NCI-H526 (cell line): ENCODE results near the gene DUSP7.

Source experiments
- DNase-seq, 2 experiments: peaks; one replicate each; lab custom pipeline; 2025; lab: John Stamatoyannopoulos, UW

Gene DUSP7

DNA sequence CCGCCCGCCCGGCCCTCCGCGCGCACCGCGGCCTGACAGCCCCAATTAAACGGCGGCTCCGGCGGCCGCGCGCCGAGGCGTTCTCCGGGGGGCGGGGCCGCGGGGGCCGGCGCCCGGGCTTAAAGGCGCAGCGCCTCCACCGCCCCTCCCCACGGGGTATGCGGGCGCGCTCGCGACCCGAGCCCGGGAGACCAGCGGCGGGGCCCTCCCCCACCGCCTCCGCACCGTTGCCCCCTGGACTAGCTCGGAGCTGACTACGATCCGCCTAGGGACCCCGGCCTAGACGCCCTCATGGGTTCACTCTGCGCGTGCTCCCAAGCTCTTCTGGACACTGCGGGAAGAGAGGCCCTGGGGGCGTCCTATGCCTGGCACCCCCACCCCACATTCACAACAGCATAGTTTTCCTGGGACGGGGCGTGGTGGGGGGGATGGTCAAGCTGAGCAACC is at the start of gene DUSP7:
DUSP7 (minus strand) TSS at position 51 of the 447 bp plus-strand sequence. CDS start 205 bp downstream, outside the sequence.
- DNase-seq, result peak in 1 of 2 experiments; percentile 85

GRCh38 chr3:52104684-52105640 is 48.6 kb upstream of the DUSP7 start:
- no peak for DNase-seq

DNA sequence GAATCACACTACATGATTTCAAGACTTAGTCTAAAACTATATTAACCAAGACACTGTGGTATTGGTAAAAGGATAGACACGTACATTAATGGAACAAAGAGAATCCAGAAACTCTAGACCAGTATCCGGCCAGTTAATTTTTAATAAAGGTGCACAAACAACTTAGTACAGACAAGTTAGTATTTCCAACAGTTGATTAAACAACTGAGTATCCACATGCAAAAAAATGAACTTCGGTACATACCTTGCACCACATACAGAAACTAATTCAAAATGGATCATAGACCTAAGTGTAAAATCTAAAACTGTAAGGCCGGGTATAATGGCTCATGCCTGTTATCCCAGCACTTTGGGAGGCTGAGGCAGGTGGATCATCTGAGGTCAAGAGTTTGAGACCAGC is 46.6 kb upstream of the DUSP7 start:
- no peak for DNase-seq

- no peak for DNase-seq
Observed at GRCh38 chr3:52099001-52099401, 42.6 kb upstream of the DUSP7 start.

DNA sequence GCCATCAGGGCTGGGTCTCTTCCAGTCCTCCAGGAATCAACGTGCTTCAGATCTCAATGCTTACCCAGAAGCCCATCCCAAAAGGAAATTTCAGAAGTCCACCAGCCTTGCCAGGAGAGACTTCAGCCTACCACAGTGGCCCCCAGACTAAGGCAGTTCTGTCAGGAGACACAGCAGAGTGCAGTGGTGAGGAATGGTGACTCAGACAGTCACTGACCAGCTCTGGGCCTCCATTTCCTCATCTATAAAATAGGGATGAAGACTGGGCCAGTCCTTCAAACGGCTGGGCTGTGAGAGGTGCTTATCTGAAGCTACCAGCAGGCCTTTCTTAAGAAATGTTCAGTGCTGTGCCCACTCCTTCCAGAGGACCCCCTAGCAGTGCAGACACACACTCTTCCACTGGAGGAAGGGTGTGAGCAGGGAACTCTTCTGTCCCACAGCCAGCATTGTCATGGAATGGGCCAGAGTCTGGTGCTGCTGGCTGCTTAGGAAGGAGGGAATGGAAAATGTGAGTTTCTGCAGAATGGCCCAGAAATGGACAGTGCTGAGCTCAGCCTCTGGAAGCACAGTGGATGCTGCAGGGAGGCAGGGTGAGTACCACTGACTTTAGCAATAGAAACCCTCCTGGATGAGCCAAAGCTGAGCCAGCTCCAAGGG is 41.6 kb upstream of the DUSP7 start:
- no peak for DNase-seq

DNA sequence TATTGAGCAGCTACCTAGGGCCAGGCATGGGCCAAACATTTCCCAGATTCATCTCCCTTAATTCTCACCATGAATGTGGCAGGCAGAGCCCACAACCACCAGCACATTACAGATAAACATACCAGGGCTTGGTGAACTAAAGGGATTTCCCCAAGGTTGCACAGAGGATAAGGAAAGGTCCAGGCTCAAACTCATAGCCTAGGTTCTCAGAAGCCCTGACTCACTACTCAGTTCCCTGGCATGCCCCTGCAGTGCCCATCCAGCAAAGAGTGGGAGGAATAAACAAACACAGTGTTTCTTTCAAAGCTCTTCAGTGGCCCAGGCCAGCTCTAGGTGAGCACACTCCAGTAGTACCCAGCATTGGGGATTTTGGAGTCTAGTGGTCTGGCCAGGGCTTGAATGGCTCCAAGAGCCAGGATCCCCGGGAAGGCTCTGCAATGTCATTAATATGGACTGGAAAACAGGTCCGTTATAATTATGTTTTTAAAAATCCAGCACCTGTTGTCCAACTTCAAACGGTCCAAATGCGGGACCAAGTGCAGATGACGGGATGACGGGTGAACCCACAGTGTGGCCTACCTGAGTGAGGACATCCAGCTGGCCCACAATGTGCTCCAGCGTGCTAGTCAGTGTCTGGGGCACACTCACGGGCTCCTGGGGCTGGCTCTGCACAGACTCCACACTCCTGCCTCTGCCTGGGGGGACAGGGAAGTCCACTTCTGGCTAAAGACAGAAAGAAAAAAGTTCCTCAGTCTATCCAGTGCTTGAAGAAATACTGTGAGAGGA is 39.8 kb upstream of the DUSP7 start:
- no peak for DNase-seq

GRCh38 chr3:52094571-52095485 is 38.5 kb upstream of the DUSP7 start:
- no peak for DNase-seq

GRCh38 chr3:52093756-52094545 is 37.6 kb upstream of the DUSP7 start:
- DNase-seq, result no peak

DNA sequence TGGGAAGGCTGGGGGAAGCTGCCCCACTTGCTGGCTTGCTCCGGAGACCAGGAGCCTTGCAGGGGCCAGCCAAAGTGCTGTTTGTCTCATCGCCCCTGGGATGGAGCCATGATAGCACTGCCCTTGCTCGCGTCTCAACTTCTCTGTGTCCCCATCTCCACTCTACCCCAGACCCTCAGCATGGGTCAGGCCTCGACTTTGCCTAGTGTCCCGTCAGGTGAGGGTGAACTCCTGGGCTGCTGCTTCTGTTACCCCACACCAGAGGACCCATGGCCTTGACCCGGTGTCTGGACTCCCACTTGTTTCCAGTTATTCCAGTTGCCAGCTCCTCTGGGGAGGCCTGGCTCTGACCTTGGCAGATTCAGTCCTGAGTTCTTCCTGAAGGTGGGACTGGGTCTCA is 36.5 kb upstream of the DUSP7 start:
- no peak for DNase-seq

DNA sequence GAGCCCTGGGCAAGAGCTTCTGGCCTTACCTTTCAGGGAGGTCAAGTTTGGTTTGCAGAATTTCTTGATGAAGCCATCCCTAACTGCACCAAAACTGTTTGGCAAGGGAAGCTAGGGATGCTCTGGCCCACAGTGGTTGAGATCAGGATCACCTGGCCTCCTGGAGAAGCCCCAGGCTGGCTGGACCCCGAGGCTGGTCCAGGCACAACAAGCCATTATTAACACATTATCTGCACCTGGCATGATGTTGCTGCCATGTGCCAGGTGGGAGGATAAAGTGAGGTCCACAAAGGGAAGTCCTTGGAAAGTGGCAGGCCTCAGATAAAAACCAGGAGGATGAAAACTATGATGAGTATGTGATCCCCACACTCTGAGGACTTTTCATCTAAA is 35.9 kb upstream of the DUSP7 start:
- no peak for DNase-seq

GRCh38 chr3:52091586-52092270 is 35.4 kb upstream of the DUSP7 start:
- DNase-seq, result no peak

GRCh38 chr3:52090933-52091468 is 34.6 kb upstream of the DUSP7 start:
- no peak for DNase-seq

DNA sequence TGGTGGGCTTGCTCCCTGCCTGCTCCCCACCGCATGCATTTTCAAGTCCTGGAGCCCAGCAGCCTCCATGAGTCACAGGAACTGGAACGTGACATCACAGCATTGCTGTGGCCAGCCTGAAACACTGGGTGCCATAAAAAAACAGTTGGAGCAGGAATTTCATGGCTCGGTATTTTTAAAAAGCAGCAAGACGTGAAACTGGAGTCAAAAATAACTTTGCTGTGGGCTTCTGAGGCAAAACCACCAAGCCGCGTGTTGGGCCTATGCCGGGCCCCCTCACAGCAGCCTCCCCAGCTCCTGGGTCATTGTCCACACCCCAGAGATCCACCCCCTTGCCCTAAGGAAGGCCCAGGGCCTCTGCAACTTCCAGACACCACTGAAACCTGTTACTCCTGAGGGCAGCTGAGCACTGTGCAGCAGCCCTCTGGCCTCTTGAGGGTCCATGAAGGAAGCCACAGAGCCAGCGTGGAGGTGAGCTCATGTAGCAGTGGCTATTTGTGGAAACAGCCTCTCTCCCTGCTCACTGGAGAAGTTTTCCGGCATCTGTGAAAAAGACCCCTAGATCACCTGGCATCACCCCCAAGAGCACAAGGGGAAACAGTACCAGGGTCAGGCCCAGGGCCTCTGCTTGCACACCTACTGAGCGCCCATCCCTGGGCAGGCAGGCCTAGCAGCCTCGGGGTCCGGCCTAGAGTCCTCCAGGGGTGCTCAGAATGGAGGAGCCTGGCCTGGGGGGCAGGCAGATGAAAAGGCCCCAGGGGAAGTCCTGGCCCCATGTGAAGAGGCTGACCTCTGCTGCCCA is 34.0 kb upstream of the DUSP7 start:
- DNase-seq, result no peak

- DNase-seq, result no peak
Observed at GRCh38 chr3:52089691-52090090, 33.3 kb upstream of the DUSP7 start.

DNA sequence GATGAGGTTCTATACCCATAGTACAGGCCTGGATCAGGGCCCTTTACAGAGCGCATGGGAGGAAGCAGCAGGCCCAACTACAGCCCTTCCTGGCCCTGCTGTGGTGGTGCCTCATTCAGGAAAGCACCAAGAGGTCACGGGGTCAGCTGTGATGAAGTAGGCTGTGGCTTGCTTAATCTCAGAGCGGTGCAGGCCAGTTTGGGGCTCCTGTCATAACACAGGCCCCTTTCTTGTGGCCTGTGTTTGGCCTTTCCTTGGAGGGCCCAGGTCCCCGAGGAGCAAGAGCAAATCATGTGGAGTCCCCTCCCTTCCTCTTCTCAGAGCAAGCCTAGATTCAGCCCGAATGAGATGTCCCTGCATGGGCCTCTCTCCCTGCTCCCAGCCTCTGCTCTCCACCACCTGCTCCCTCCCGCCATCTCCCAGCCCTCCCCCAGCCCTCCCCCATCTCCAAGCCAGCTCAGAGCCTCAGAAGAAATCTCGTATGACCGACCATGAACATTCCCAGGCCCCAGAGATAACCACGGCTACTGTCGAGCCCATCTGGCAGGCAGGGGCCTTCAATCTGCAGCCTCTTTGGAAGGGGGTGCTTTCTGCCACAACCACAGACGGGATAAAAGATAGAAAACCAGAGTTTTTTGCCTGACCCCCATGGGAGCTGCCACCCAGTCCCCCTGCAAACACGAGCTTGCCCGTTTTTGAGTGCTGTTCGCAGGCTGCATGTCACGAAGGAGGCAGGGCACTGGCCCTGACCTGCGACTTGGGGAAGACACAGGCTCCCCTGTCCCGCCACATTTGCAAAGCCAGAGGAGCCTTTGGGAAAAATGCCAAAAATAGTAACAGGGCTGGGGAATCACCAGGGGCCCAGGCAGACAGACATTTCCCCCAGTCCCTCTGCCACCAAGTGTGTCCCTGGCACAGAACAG is 32.3 kb upstream of the DUSP7 start:
- no peak for DNase-seq

GRCh38 chr3:52087731-52088130 is 31.4 kb upstream of the DUSP7 start:
- DNase-seq, result no peak

DNA sequence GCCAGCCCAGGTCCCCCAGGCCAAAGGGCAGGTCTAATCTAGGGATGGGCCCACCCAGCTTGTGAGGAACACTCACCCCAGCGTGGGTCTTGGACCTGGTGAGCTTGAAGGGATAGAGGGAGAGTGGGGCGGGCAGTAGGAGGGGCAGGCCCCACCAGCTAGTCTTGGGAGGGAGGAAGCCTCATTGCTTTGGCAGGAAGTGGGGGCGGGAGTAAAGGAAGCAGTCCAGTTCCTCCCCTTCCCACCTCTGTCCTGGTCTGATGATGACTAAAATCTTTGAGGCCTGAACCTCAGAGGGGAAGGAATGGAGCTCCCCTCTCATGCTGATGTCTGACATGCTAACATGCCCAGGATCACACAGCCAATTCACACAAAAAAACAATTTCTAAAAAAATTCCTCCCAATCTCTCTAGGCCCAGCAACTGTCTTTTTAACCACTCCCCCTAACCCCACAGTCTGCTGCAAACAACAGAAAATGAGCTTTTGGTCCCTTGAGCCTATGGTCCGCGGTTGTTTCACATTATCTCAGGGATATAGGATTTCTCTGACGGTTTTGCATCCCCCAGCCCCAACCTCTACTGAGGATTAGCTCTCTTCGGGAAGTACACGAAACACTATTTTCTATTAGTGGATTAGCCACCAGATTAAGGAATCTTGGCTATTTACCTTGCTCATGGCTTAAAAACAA is 30.7 kb upstream of the DUSP7 start:
- DNase-seq, result no peak
